ENCODE measurements around the gene ATF2. TPM values are rescaled to one million over a fixed set of nuclear protein-coding genes. Genes with fewer than 3 reads are reported as not detected.
A peak's percentile ranks its signal among the peaks of the same experiment; 100 is the strongest.

The ATF2 gene
- total and polyA plus RNA-seq, 2 of the 13 experiments (the other 11 are each of a cell fraction or from before 2014, with no cell fraction given) = 91.6 to 95.1 TPM

DNA sequence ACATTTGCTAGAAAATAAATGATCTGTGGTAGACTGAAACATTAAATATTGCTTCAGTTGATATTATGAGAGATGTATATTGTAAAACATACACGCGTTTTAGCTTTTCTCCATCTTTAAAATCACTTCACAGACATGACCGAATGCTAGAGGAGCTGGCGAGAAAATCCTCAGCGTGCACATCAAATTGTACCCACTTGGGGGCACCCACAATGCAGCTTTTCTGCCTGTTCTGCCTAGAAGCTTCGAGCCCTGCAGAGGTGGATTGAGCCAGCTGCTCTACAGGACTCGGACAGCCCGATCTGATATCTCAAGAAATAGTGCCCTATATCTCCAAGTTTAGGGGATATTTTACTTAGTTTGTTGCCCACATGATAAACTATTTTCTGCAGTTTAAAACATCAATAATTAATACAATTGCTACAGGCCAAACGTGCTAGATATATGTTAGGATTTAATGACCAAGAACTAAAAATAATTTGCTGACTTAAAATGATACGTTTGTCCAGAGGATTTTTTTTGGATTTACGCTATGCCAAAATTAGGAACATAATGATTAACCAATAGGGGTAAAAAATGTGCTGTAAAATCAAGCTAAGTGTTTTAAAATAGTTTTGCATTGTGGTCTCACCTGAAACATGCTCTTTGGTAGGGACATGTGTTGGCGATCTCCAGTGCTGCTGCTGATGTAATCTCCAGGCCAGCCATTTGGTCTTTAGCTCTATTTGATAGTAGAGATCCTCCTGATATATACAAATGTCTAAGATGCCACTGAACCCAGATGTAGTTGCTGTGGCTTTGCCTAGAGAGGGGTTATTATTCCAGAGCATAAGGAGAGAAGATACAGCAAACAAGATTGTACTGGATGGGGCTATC is 35.9 kb upstream of the ATF2 start (continued):
- TF ChIP-seq, protein P1, sequence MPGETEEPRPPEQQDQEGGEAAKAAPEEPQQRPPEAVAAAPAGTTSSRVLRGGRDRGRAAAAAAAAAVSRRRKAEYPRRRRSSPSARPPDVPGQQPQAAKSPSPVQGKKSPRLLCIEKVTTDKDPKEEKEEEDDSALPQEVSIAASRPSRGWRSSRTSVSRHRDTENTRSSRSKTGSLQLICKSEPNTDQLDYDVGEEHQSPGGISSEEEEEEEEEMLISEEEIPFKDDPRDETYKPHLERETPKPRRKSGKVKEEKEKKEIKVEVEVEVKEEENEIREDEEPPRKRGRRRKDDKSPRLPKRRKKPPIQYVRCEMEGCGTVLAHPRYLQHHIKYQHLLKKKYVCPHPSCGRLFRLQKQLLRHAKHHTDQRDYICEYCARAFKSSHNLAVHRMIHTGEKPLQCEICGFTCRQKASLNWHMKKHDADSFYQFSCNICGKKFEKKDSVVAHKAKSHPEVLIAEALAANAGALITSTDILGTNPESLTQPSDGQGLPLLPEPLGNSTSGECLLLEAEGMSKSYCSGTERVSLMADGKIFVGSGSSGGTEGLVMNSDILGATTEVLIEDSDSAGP (CRISPR knock-in tag; IDR thresholded peaks at IDR 0.05; ENCODE audit: borderline replicate concordance) = no peak
- TF ChIP-seq CENPT (CRISPR knock-in tag; IDR thresholded peaks at IDR 0.05; ENCODE audit: low read depth) (no peak), ZNF850 (CRISPR knock-in tag; conservative IDR thresholded peaks at IDR 0.05) (no peak), PLRG1 (conservative IDR thresholded peaks at IDR 0.05) (no peak), ZNF709 (CRISPR knock-in tag; IDR thresholded peaks at IDR 0.05) (no peak), RFX5 (IDR thresholded peaks at IDR 0.05; ENCODE audit: low read depth, low read length) (no peak), RAD21 (CRISPR knock-in tag; IDR thresholded peaks at IDR 0.05) (peak; percentile 62), ZNF557 (CRISPR knock-in tag; IDR thresholded peaks at IDR 0.05) (no peak), SIX1 (CRISPR knock-in tag; IDR thresholded peaks at IDR 0.05; ENCODE audit: borderline replicate concordance) (no peak), ATRX (CRISPR knock-in tag; IDR thresholded peaks at IDR 0.05; ENCODE audit: borderline replicate concordance) (no peak), CHCHD3 (CRISPR knock-in tag; IDR thresholded peaks at IDR 0.05) (no peak), NFYC (CRISPR knock-in tag; IDR thresholded peaks at IDR 0.05) (no peak), TEAD3 (CRISPR knock-in tag; optimal IDR thresholded peaks at IDR 0.05; ENCODE audit: borderline replicate concordance) (peak; percentile 82), MAFK (conservative IDR thresholded peaks at IDR 0.05 in 1 of 2, IDR thresholded peaks at IDR 0.05 in 1 of 2; ENCODE audit: low read length in 2 of 2) (no peak)
- TF ChIP-seq, protein P2, sequence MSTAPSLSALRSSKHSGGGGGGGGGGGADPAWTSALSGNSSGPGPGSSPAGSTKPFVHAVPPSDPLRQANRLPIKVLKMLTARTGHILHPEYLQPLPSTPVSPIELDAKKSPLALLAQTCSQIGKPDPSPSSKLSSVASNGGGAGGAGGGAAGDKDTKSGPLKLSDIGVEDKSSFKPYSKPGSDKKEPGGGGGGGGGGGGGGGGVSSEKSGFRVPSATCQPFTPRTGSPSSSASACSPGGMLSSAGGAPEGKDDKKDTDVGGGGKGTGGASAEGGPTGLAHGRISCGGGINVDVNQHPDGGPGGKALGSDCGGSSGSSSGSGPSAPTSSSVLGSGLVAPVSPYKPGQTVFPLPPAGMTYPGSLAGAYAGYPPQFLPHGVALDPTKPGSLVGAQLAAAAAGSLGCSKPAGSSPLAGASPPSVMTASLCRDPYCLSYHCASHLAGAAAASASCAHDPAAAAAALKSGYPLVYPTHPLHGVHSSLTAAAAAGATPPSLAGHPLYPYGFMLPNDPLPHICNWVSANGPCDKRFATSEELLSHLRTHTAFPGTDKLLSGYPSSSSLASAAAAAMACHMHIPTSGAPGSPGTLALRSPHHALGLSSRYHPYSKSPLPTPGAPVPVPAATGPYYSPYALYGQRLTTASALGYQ (CRISPR knock-in tag; IDR thresholded peaks at IDR 0.05) = peak; percentile 32; the same call in 1 of the 2 replicates
- TF ChIP-seq, protein P3, sequence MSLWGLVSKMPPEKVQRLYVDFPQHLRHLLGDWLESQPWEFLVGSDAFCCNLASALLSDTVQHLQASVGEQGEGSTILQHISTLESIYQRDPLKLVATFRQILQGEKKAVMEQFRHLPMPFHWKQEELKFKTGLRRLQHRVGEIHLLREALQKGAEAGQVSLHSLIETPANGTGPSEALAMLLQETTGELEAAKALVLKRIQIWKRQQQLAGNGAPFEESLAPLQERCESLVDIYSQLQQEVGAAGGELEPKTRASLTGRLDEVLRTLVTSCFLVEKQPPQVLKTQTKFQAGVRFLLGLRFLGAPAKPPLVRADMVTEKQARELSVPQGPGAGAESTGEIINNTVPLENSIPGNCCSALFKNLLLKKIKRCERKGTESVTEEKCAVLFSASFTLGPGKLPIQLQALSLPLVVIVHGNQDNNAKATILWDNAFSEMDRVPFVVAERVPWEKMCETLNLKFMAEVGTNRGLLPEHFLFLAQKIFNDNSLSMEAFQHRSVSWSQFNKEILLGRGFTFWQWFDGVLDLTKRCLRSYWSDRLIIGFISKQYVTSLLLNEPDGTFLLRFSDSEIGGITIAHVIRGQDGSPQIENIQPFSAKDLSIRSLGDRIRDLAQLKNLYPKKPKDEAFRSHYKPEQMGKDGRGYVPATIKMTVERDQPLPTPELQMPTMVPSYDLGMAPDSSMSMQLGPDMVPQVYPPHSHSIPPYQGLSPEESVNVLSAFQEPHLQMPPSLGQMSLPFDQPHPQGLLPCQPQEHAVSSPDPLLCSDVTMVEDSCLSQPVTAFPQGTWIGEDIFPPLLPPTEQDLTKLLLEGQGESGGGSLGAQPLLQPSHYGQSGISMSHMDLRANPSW (CRISPR knock-in tag; IDR thresholded peaks at IDR 0.05; ENCODE audit: borderline replicate concordance) = 0 out of 2 replicates have a peak, but pooled peaks have one; percentile 23
- TF ChIP-seq, protein P4, sequence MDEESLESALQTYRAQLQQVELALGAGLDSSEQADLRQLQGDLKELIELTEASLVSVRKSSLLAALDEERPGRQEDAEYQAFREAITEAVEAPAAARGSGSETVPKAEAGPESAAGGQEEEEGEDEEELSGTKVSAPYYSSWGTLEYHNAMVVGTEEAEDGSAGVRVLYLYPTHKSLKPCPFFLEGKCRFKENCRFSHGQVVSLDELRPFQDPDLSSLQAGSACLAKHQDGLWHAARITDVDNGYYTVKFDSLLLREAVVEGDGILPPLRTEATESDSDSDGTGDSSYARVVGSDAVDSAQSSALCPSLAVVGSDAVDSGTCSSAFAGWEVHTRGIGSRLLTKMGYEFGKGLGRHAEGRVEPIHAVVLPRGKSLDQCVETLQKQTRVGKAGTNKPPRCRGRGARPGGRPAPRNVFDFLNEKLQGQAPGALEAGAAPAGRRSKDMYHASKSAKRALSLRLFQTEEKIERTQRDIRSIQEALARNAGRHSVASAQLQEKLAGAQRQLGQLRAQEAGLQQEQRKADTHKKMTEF (CRISPR knock-in tag; IDR thresholded peaks at IDR 0.05) = no peak
- TF ChIP-seq, protein P5, sequence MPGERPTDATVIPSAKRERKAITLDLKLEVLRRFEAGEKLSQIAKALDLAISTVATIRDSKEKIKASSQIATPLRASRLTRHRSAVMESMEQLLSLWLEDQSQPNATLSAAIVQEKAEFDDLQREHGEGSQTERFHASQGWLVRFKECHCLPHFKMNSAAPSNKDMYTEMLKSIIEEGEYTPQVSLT (CRISPR knock-in tag; IDR thresholded peaks at IDR 0.05; ENCODE audit: borderline replicate concordance, low read depth) = no peak
- TF ChIP-seq, protein P6, sequence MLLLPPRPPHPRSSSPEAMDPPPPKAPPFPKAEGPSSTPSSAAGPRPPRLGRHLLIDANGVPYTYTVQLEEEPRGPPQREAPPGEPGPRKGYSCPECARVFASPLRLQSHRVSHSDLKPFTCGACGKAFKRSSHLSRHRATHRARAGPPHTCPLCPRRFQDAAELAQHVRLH (CRISPR knock-in tag; IDR thresholded peaks at IDR 0.05; ENCODE audit: borderline replicate concordance, low read depth) = no peak

Measured in HepG2 (cell line).